Activated T-cell treated with anti-CD3 and anti-CD28 coated beads for 1 hour (primary cell): ENCODE data around the gene CA10.

Experiments used
- DNase-seq: peaks from one replicate; pipeline ENCODE4 v3.0.0-alpha.2; 2020; ENCODE audit warnings: low read depth

Gene CA10

GRCh38 chr17:52041123-52041617 lies 117.3 kb downstream of the CA10 start:
- DNase-seq: no peak

DNA sequence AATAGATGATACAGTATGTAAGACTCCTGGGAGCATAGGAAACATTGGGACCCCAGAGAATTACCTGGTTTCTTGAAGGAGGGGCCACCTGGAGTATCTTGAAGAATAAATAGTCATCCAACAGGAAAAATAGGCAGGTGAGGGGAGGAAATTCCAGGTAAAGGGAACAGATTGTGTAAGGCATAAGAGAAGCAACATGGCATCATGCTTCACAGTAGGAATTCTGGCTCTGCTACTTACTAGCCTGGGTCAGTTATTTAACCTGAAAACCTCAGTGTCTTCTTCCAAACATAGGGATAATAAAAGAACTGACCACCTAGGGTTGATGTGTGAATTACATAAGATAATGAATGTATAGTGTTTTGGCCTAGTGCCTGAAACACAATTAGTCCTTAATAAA lies 122.1 kb downstream of the CA10 start:
- no peak for DNase-seq

DNA sequence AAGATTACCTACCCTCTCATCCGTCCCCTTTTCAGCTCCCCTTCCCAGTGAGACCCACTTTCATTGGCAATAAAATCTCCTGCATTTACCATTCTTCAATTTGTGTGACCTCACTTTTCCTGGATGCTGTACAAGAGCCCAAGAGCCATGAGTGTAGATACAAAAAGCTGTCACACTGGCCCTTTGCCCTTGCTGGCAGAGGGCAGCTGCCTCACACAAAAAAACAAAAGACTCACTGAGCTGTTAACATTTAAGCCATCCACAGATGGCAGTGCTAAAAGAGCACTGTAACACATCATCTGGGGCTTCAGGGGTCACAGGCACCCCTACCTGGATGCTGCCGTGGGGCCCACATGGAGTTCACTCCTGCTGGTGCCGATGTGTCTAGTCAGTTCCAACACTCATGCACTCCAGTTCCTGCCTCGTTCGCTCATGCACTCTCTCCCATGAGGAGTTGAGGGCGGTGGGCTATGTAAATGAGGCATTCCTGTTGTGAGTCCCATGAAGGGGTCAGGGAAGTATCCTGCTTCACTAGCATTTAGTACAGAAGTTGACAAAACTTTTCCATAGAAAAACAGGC lies 123.1 kb downstream of the CA10 start:
- DNase-seq: no peak

GRCh38 chr17:52032454-52032853 lies 126.1 kb downstream of the CA10 start:
- DNase-seq: no peak

GRCh38 chr17:52030052-52030451 lies 128.5 kb downstream of the CA10 start:
- DNase-seq: no peak

DNA sequence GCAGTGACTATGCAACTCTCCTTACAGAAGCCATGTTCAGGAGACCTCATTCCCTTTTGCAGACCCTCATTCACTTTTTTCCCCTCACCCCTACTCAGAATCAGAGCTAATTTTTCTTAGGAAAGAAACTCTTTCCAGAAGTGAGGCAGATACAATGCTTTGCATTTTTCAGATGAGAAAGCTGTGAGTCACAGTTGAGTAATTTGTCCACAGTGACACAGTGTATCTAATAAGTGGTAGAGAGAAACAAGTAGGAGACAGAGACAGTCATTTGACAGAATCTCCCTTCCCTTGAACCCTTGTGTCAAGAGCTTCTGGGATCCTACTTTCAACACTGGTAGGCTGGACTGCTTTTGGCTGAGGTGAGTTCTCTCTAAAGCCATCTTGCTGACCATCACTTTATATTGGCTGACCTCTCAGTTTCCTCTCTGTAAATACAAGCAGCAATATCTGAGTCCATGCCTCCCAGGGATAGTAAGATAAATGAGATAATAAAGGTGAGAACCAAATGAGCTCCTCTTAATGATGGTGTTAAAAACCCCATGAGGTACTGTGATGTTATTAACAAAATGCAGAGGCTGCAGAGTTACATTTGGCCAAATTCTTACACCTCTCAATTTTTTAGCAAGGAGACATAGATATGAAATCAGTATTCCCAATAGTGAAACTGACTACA lies 130.8 kb downstream of the CA10 start:
- no peak for DNase-seq

DNA sequence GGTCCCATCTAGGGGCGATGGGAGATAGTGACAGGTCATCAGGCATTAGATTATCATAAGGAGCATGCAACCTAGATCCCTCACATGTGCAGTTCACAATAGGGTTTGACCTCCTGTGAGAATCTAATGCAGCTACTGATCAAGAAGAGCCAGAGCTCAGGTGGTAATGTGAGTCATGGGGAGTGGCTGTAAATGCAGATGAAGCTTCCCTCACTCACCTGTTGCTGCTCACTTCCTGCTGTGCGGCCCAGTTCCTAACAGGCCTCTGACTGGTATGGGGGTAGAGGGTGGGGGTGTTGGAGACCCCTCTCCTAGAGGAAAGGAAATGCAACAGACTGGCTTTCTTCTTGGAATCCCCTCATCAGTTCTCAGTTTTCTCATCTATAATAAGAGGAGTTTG lies 131.4 kb downstream of the CA10 start:
- no peak for DNase-seq

GRCh38 chr17:52026075-52026474 lies 132.4 kb downstream of the CA10 start:
- DNase-seq: no peak

DNA sequence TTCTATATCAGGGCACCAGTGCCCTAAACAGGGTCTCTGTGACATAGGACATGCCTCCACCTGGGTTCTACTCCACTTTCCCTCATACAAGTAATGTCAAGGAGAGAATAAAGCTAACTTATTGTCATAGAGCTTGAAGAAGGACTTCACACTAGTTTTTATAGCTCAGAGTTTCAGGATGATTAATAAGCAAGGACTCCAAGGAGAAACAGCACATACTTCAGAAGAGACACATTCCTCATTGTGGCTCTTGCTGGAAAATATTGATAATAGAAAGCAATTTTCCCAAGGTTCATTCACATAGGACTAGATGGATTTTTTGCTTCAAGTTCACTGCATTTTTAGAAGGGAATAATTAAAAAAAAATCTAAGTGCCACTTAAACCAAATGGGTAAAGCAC lies 133.3 kb downstream of the CA10 start:
- no peak for DNase-seq

DNA sequence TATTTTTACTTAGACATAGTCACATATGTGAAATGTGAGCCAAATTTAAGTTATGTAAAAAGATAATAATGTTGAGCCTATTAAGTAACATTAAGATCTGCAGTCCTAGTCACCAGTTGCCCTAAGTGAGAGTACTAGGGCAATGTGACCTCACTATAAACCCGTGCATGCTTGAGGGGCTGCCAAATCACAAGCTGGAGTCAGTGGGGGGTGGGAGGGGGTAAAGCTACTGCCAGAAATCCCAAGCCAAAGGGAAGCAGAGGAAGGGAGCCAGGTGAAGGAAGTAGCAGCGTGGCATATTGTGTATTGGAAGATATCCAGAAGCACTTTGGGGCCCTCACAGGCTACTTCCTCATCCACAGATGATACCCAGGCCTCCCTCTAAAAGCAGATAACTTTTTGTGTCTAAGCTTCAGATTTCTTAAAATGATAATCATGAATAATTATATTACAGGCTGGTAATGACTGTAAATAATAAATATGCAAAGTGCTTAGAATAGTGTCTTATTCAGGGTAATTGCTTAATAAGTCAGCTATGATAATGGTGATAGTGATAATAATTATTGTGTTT lies 134.1 kb downstream of the CA10 start:
- DNase-seq: no peak

- no peak for DNase-seq
These were observed 147.4 kb downstream of the CA10 start for GRCh38 chr17:52011064-52011463.

GRCh38 chr17:51999654-52000053 lies 158.9 kb downstream of the CA10 start:
- no peak for DNase-seq

DNA sequence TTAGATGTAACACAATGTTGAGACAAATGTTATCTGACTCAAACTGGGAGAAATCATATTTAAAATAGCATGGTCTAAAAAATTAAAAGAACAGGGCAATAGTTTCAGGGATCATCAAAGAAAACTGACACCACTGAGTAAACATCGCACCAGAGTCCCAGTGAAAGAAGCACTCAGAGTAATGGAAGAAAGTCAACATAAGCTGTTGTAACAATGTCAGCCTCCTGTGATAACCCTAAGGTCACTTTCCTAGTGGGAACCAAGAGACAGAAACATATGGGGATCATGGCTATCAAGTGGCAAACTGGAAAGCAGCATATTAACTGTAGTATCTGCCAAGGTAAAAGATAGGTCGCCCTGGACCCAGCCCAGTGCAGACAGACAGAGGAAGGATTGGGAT lies 160.8 kb downstream of the CA10 start:
- no peak for DNase-seq

- DNase-seq: no peak
These were observed 162.6 kb downstream of the CA10 start for GRCh38 chr17:51995797-51996403.

DNA sequence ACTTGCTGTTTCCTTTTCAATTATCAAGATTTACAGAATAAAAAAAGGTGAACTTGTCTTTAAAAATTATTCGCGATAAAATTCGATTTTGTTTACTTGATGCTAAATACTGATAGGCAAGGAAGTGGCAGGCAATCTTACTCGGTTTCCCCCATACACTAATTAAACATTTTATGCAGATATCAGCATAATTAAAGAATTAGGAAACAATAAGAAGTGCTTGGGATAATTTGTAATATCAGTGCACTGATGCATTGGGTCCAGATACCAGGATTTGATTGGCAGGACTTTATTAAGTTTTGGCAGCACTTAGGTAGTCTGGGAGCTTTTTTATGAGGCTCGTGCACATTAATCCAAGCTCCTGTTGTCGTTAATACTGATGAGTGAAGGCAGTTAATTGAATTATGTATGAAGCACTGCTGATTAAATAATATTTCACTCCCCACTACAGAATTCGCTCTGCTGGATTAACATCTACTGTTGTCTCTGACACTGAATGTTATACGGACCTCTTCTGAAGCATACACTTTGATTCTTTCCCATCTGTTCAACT lies 165.6 kb downstream of the CA10 start:
- no peak for DNase-seq

DNA sequence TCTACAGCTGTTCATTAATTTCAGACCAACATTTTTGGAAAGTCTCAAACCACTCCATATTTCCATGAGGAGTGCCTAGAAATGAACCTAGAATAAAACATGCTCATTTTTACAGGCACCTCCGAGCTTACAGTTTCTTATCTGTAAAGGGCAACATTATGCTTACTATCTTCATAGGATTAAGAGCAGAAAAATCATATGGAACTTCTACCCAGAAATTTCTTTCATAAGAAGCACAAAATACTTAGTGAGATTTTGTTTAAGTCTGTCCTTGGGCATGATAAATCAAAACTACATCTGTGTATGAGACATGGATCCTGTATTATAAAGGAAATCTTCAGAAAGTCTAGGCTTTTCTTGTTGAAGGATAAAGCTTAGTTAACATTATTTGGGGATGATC lies 187.4 kb downstream of the CA10 start:
- no peak for DNase-seq

GRCh38 chr17:51961689-51962088 lies 196.8 kb downstream of the CA10 start:
- no peak for DNase-seq

GRCh38 chr17:51957786-51958185 lies 200.7 kb downstream of the CA10 start:
- no peak for DNase-seq

DNA sequence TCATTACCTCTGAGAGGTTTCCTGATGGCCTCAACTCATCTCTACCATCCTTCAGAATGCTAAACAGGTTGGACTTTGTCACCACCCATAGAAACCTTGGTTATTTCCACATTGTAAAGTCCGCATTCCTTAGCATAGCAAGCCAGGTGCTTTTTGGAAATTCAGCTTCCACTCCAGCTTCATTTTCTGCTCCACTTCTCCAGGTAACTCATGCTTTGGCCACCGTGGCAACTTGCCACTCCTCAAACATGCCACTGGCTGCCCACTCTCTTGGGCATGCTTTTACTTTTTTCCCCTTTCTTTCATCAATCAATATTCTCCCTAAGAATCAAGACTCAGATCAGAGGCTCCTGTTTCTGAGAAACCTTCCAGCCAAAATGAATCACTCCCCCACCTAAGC lies 203.3 kb downstream of the CA10 start:
- no peak for DNase-seq

DNA sequence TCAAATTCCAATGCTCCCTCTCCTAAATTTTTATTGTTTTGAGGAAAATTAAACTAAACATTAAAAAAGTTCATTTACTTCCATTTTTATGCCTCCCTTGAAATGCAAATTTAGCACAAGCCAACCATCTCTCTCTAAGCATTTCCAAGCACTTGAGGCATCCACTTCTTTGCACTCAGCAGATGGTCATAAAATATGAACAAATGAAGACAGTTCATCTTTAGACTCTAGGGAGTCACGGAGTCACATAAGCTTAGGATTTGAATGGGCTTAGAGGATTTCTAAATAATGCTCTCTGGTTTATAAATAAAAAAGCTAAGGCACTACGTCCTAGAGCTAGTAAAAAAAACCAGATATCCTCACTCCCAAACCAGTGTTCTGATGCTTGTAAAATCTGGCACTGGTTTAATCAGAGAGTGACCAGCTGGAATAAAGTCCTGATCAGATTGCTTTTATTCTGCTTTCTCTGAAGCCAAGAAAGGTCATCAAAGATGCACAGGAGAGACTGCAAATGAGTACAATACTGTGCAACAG lies 204.2 kb downstream of the CA10 start:
- no peak for DNase-seq

DNA sequence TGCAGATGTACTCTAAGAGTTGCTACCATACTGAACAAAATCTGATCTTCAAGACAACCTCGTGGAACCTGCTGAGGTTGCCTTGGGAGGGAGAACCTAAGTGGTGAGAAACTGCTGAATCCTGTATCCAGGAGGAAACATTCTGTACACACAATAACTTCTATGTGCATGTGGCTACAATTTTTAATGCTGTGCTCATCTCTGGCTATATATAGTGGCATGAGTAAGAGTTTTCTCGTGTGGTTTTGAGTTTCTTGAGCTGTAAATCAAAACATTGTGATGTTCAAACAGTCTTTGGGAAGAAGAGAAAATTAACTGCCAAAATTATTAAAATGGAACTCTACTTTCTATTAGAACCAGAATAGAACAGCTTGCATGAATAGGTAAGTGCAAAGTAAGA lies 206.8 kb downstream of the CA10 start:
- DNase-seq: no peak

GRCh38 chr17:51948128-51948527 lies 210.4 kb downstream of the CA10 start:
- no peak for DNase-seq
